ENCODE results near the gene NCR2. TPM values are rescaled to one million over a fixed set of nuclear protein-coding genes. Genes with fewer than 3 reads are reported as not detected.

Gene NCR2
- total RNA-seq, 2 experiments from 2014 or later = not detected

DNA sequence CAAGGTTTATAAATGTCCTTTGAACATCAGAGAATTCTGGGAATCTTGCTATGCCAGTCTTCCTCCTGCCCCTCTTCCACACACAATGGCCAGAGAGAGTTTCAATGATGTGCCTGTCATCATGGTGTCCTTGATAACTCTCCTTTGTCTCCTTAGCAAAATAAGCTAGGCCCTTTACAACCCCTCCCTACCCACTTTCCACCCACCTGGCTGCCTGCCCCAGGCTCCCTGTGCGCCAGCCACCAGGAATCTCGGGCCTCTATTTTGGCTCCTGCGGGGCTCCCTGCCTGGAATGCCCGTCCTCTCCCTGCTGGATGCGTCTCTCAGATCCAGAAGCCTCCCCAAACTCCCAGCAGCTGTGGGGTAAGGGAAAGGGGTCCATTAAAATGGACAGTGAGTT is 60.9 kb downstream of the NCR2 start:
- H3K4me1 ChIP-seq (ENCODE audit: insufficient read depth, low read length, poor library complexity, severe bottlenecking) = no peaks in the 10 kb centered on the region
- no peaks in the 10 kb centered on the region for H3K36me3 ChIP-seq (ENCODE audit: insufficient read depth, low read length)
- H4K20me1 ChIP-seq (ENCODE audit: insufficient read depth, low read length) = no peaks in the 10 kb centered on the region
- H3K9me2 ChIP-seq (ENCODE audit: insufficient read depth, low read length) = no peaks in the 10 kb centered on the region
- H3K9me3 ChIP-seq (ENCODE audit: low read length) = 0 out of 2 replicates have a peak, but pooled peaks cover 12% of the 10 kb centered on the region
- POLR2A ChIA-PET = no interaction called here
- DNase-seq (ENCODE audit: low spot score) = no peak
- H3K79me2 ChIP-seq (ENCODE audit: insufficient read depth, low read depth, low read length) = no peaks in the 10 kb centered on the region
- H3K27ac ChIP-seq (ENCODE audit: low read depth, low read length, poor library complexity, severe bottlenecking) = no peak overlapping the region
- CTCF ChIA-PET (ENCODE audit: unreplicated experiment) = no interaction called here
- no peak overlapping the region for H3K4me2 ChIP-seq (ENCODE audit: low read length)
- H3K4me3 ChIP-seq (ENCODE audit: low read depth, low read length, poor library complexity, severe bottlenecking) = no peak overlapping the region
- intact Hi-C loops (cut with micrococcal nuclease; ENCODE audit: unreplicated experiment) = no loop called here
- BruUV-seq (replicated peaks) = no TSS peak
- TF ChIP-seq, protein P1, sequence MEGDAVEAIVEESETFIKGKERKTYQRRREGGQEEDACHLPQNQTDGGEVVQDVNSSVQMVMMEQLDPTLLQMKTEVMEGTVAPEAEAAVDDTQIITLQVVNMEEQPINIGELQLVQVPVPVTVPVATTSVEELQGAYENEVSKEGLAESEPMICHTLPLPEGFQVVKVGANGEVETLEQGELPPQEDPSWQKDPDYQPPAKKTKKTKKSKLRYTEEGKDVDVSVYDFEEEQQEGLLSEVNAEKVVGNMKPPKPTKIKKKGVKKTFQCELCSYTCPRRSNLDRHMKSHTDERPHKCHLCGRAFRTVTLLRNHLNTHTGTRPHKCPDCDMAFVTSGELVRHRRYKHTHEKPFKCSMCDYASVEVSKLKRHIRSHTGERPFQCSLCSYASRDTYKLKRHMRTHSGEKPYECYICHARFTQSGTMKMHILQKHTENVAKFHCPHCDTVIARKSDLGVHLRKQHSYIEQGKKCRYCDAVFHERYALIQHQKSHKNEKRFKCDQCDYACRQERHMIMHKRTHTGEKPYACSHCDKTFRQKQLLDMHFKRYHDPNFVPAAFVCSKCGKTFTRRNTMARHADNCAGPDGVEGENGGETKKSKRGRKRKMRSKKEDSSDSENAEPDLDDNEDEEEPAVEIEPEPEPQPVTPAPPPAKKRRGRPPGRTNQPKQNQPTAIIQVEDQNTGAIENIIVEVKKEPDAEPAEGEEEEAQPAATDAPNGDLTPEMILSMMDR (conservative IDR thresholded peaks at IDR 0.05; ENCODE audit: low read length) = no peak
- TF ChIP-seq EZH2phosphoT487 (IDR thresholded peaks at IDR 0.05; ENCODE audit: borderline replicate concordance, low read depth, low read length) = no peak
- H2AFZ ChIP-seq (ENCODE audit: low read length) = no peak overlapping the region

- 0 out of 2 replicates have a peak, but pooled peaks cover 4% of the 10 kb centered on the region for H3K9me3 ChIP-seq (ENCODE audit: low read length)
- TF ChIP-seq, protein P1 (conservative IDR thresholded peaks at IDR 0.05; ENCODE audit: low read length) = no peak
- no peak for TF ChIP-seq EZH2phosphoT487 (IDR thresholded peaks at IDR 0.05; ENCODE audit: borderline replicate concordance, low read depth, low read length)
- H4K20me1 ChIP-seq (ENCODE audit: insufficient read depth, low read length) = no peaks in the 10 kb centered on the region
- no peak for DNase-seq (ENCODE audit: low spot score)
- ChIA-PET CTCF (ENCODE audit: unreplicated experiment) (no interaction called here), POLR2A (interaction anchor here (0.9 kb wide), 1 partner anchor 13 kb away, joined by 3 read pairs; no protein-coding TSS in a partner anchor)
- no peaks in the 10 kb centered on the region for H3K36me3 ChIP-seq (ENCODE audit: insufficient read depth, low read length)
- no peaks in the 10 kb centered on the region for H3K79me2 ChIP-seq (ENCODE audit: insufficient read depth, low read depth, low read length)
- no peak overlapping the region for H3K4me2 ChIP-seq (ENCODE audit: low read length)
- no peak overlapping the region for H3K27ac ChIP-seq (ENCODE audit: low read depth, low read length, poor library complexity, severe bottlenecking)
- no peak overlapping the region for H2AFZ ChIP-seq (ENCODE audit: low read length)
- no peak overlapping the region for H3K4me3 ChIP-seq (ENCODE audit: low read depth, low read length, poor library complexity, severe bottlenecking)
- BruUV-seq (replicated peaks) = no TSS peak
- intact Hi-C loops (cut with micrococcal nuclease; ENCODE audit: unreplicated experiment) = no loop called here
- no peaks in the 10 kb centered on the region for H3K4me1 ChIP-seq (ENCODE audit: insufficient read depth, low read length, poor library complexity, severe bottlenecking)
- no peaks in the 10 kb centered on the region for H3K9me2 ChIP-seq (ENCODE audit: insufficient read depth, low read length)
Observed at GRCh38 chr6:41399424-41399823, 64.0 kb downstream of the NCR2 start.

Small RNAs within 50 kb of the gene (small RNA-seq; reads per million reads assigned to genes)
- gene RNU6-643P = not detected

Other genes starting within 250 kb of the NCR2 start
- gene TREML1, start 181.3 kb upstream of the NCR2 start, total RNA-seq (2014; rRNA removed; shearing (Covaris generic)) = not detected in 2 replicates
- not detected in 2 replicates for gene TREML1, start 181.3 kb upstream of the NCR2 start, total RNA-seq (2022)
- not detected in 2 replicates for gene TREM2, start 172.5 kb upstream of the NCR2 start, total RNA-seq (2014; rRNA removed; shearing (Covaris generic))
- gene TREM2, start 172.5 kb upstream of the NCR2 start, total RNA-seq (2022) = not detected in 2 replicates
- gene TREML2, start 134.5 kb upstream of the NCR2 start, total RNA-seq (2014; rRNA removed; shearing (Covaris generic)) = 5.5 and 6.2 TPM in 2 replicates
- gene TREML2, start 134.5 kb upstream of the NCR2 start, total RNA-seq (2022) = 15.1 and 17.4 TPM in 2 replicates
- gene TREML4, start 107.3 kb upstream of the NCR2 start, total RNA-seq (2014; rRNA removed; shearing (Covaris generic)) = not detected in 2 replicates
- not detected in 2 replicates for gene TREML4, start 107.3 kb upstream of the NCR2 start, total RNA-seq (2022)
- gene TREM1, start 48.9 kb upstream of the NCR2 start, total RNA-seq (2014; rRNA removed; shearing (Covaris generic)) = 0.19 TPM in 1 of 2 replicates, not detected in the other
- 0.51 and 0.55 TPM in 2 replicates for gene TREM1, start 48.9 kb upstream of the NCR2 start, total RNA-seq (2022)
- gene FOXP4, start 210.8 kb downstream of the NCR2 start, total RNA-seq (2014; rRNA removed; shearing (Covaris generic)) = 5.1 and 6.3 TPM in 2 replicates
- 26.3 and 26.7 TPM in 2 replicates for gene FOXP4, start 210.8 kb downstream of the NCR2 start, total RNA-seq (2022)

Data from OCI-LY7 (cell line).